Measurements from ENCODE around the gene PIEZO2. TPM values are rescaled to one million over a fixed set of nuclear protein-coding genes. Genes with fewer than 3 reads are reported as not detected.

PIEZO2 gene
- total and polyA plus RNA-seq, 8 donors: 0.38 to 11.1 (median 3.0) TPM

DNA sequence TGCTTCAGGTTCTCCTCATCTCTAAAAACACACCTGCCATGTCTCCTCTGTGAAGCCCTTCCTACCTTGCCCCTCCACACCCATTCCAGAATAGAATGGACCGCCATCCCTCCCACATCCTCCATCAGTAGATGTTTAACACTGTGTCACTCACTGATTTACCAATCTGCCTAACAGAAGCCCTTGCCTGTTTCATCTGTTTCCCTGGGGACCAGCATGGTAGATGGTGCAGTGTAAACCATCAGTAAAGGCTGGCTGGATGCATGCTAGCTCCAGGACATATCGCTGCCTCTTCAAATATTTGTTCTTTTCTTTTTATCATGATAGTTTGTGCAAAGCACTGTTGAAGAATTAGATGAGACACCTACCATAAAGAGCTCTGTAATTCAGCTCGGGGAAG lies 271.4 kb downstream of the PIEZO2 start:
- H3K36me3 ChIP-seq: no peaks in the 10 kb centered on the region
- peak in 1 of 4 donors; percentile 12 for ATAC-seq
- H3K4me3 ChIP-seq: no peak overlapping the region
- DNase-seq: no peak
- no peak overlapping the region for H3K27ac ChIP-seq
- intact Hi-C loops (cut with DNase I): no loop called here
- no peak for FAIRE-seq
- H3K9me3 ChIP-seq: no peaks in the 10 kb centered on the region
- H3K27me3 ChIP-seq: no peaks in the 10 kb centered on the region
- 52 to 63% methylated on average over 3 of the region's 3 CpGs for WGBS, 2 donors
- TF ChIP-seq, protein P1, sequence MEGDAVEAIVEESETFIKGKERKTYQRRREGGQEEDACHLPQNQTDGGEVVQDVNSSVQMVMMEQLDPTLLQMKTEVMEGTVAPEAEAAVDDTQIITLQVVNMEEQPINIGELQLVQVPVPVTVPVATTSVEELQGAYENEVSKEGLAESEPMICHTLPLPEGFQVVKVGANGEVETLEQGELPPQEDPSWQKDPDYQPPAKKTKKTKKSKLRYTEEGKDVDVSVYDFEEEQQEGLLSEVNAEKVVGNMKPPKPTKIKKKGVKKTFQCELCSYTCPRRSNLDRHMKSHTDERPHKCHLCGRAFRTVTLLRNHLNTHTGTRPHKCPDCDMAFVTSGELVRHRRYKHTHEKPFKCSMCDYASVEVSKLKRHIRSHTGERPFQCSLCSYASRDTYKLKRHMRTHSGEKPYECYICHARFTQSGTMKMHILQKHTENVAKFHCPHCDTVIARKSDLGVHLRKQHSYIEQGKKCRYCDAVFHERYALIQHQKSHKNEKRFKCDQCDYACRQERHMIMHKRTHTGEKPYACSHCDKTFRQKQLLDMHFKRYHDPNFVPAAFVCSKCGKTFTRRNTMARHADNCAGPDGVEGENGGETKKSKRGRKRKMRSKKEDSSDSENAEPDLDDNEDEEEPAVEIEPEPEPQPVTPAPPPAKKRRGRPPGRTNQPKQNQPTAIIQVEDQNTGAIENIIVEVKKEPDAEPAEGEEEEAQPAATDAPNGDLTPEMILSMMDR (IDR thresholded peaks at IDR 0.05): no peak
- H3K4me1 ChIP-seq: peaks cover 0 to 2% (median 0%) of the 10 kb centered on the region in 3 donors

DNA sequence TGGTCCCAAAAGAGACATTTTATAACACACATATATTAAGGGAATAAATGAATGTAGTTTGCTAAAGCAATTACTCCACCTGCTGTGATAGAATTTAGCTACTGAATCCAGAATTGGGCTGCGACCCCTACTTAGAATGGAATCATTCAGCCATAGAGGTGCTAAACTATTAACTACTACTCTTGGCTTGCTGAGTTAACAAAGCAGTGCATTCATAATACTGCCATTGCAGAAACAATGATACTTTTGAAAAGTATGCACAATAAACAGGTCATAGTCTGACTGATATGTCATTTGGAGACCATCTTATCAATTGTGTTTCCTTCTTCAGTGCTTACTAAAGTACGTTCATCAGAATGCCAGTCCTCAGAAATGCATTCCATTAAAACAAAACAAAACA lies 273.6 kb downstream of the PIEZO2 start:
- no peak for ATAC-seq
- no peaks in the 10 kb centered on the region for H3K9me3 ChIP-seq
- WGBS, 2 donors: 36 to 50% methylated on average over 2 of the region's 2 CpGs
- no peak for DNase-seq
- H3K27ac ChIP-seq: no peak overlapping the region
- intact Hi-C loops (cut with DNase I): no loop called here
- no peak for FAIRE-seq
- H3K4me3 ChIP-seq: no peak overlapping the region
- H3K27me3 ChIP-seq: no peaks in the 10 kb centered on the region
- TF ChIP-seq, protein P1 (IDR thresholded peaks at IDR 0.05): no peak
- H3K4me1 ChIP-seq: peaks cover 0 to 2% (median 2%) of the 10 kb centered on the region in 3 donors
- H3K36me3 ChIP-seq: no peaks in the 10 kb centered on the region

DNA sequence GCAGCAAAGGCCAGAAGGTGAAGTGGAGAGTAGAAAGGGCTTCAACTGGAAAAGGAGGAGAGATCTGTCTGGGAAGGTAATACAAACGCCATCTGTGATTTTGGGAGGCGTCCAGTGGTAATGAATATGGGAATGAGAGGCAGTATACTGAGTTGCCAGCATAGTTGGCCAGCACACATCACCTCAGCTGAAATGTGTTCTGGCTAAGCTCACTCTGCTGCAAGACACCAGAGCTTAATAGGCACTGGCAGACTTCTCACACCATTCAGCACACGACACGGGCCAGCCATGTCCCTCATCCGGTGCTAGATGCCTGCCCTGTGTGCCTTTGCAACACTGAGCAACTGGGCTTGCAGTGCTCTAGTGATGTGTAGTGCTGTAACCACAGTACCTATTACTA lies 277.1 kb downstream of the PIEZO2 start:
- H3K36me3 ChIP-seq: no peaks in the 10 kb centered on the region
- intact Hi-C loops (cut with DNase I): no loop called here
- H3K9me3 ChIP-seq: no peaks in the 10 kb centered on the region
- no peak overlapping the region for H3K4me3 ChIP-seq
- H3K27me3 ChIP-seq: no peaks in the 10 kb centered on the region
- WGBS, 2 donors: 31 to 47% methylated on average over 5 of the region's 5 CpGs
- ATAC-seq (peak in 3 of 4 donors; percentile 80 to 85 (median 83)), DNase-seq (peak in 3 of 6 donors; percentile 35 to 39 (median 38)), FAIRE-seq (no peak)
- TF ChIP-seq, protein P1 (IDR thresholded peaks at IDR 0.05): no peak
- no peak overlapping the region for H3K27ac ChIP-seq
- peaks cover 0 to 5% (median 0%) of the 10 kb centered on the region in 3 donors for H3K4me1 ChIP-seq

DNA sequence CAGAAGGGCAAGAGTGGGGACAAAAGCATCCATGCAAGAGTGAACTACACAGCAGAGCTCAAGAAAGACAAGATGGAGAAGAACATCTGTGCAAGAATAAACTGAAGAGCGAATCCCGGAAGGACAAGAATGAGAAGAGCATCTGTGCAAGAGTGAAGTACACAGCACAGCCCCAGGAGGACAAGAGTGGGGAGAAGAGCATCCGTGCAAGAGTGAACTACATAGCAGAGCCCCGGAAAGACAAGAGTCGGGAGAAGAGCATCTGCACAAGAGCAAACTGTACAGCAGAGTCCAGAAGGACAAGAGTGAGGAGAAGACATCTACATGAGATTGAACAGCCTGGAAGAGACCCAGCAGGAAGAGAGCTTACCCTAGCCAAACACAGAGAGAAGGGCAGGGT lies 284.6 kb downstream of the PIEZO2 start:
- H3K9me3 ChIP-seq: no peaks in the 10 kb centered on the region
- DNase-seq (no peak), FAIRE-seq (no peak), ATAC-seq (no peak)
- no peaks in the 10 kb centered on the region for H3K4me1 ChIP-seq
- intact Hi-C loops (cut with DNase I): no loop called here
- H3K27ac ChIP-seq: no peak overlapping the region
- no peak overlapping the region for H3K4me3 ChIP-seq
- 73 to 85% methylated on average over 5 of the region's 5 CpGs for WGBS, 2 donors
- TF ChIP-seq, protein P1 (IDR thresholded peaks at IDR 0.05): no peak
- H3K27me3 ChIP-seq: no peaks in the 10 kb centered on the region
- H3K36me3 ChIP-seq: no peaks in the 10 kb centered on the region

DNA sequence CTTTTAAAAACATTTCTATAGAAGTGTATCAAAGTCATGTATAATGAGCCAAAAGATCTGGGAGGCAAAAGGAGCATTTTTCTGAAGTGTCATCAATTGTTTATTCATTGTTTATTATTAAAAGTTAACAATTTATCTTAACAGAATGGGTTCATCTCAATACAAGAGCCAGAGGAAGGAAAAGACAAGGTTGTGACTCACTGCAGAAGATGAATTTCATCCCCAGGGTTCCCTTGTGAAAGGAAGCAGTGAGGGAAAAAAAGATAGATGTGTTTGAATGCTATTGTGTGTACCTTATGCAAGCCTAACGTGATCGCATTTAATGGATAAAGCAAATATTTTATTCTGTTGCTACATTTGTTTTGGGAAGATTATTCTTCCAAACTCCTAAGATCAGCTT lies 286.3 kb downstream of the PIEZO2 start:
- intact Hi-C loops (cut with DNase I): no loop called here
- Histone ChIP-seq H3K4me3 (no peak overlapping the region), H3K27ac (no peak overlapping the region), H3K4me1 (no peaks in the 10 kb centered on the region), H3K36me3 (no peaks in the 10 kb centered on the region), H3K9me3 (no peaks in the 10 kb centered on the region), H3K27me3 (no peaks in the 10 kb centered on the region)
- WGBS, 2 donors: 50 to 65% methylated on average over 2 of the region's 2 CpGs
- TF ChIP-seq, protein P1 (IDR thresholded peaks at IDR 0.05): no peak
- DNase-seq (no peak), ATAC-seq (no peak), FAIRE-seq (no peak)
